HG02763 (cell line): ENCODE measurements around the gene RAB40B.
"Not testable (repeated sequence)": the region's sequence is repeated elsewhere in the genome, so short reads cannot be mapped to it uniquely, and the experiment has no call there.

Source experiments
- ATAC-seq: cut with Tn5 transposase; IDR thresholded peaks from one replicate; pipeline ENCODE4 v1.9.1; 2021; ENCODE audit warnings: mild to moderate bottlenecking, moderate library complexity; ENCODE audit not compliant: unreplicated experiment

The RAB40B gene

DNA sequence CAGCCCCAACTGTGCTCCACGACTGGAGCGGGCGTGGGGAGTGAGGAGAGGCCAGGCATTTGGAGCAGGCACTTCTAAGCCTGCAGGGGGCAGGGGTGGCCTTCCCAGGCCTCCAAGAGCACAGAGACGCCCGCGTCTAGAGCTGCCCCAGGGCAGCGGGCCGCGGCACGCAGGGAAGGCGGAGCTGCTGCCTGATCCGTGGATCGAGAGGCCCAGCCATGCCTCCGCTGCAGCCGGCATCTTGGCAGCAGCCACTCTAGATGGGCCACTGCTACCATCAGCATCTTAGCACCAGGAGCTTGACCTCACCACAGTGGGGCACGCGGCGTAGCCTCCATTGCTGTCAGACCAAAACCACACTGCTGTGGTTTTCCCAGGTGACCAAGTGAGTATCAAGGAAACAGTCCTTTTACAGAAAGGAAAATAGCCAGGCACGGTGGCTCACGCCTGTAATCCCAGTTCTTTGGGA, 29.8 kb downstream of the RAB40B start:
- ATAC-seq: no peak

DNA sequence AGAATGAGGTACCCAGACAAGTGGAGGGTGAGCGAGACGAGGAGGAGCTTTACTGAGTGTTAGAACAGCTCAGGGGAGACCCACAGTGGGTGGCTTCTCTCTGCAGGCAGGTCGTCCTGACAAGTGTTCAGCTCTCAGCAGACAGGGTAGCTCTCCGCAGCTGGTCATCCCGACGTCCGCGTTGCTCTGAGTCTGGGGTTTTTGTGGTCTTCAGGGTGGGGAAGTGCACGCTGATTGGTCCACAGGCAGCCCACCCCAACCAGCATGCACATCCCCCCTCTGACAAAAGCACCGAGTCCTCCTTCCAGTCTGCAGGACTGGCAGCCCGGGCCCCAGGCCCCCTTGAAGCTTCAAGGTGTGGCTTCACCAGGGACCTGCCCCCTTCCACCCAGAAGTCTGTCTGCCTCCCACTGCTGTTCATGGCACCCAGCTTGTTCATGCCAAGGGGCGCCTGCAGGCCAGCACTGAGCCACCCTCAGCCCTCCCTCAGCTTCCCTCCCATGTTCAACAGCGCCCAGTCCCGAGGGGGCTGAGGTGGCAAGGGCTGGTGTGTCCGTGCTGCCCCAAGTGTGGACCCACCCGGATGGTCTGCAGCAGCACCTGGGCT, 30.4 kb downstream of the RAB40B start:
- no peak for ATAC-seq

DNA sequence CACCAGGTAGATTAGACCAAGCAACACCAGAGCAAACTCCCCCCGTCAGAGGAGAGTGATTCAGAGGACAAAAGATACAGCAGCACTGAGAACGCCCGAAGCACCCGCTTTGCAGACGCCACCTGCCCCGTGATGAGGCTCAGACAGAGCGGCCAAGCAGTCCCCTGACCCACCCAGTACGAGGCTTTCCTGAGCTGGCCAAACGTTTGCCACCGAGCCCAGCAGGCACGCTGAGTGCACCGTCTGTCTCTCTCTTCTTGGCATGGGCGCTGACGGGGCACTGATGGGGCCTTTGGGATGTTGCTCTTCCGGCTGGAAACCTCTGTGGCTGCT, 30.9 kb downstream of the RAB40B start:
- no peak for ATAC-seq

DNA sequence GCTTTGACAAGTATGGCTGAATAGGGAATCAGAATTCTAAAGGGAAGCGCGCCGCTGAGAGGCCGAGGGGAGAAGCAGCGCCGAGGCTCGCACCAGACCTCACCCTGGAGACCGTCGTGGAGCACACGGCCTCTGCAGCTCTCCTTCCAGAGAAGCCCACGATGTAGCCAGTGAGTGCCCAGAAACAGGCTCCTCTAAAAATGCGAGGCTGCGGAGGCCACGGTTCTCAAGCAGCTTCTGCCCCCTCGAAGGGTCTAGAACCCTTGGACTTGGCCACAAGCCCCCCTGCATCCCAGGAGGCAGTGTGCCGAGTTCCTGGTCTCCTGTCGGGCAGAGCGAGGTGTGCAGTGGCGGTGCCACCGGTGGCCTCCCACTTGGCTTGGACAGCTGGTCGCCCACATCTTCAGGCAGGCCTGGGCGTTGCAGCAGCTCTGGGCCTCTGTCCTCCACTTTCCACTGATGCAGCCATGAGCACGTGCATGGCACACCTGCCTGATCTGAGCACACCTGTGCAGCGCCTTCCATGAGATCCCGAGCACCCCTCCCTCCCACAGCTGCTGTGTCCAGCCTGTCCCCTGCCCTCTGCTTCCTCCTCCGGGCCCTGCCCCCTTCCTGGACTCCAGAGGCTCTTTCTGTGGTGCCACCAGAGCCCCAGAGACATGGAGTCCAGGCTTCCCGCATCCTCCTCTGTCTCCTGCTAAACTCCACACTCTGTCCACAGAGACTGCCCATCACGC, 31.4 kb downstream of the RAB40B start:
- ATAC-seq: no peak

DNA sequence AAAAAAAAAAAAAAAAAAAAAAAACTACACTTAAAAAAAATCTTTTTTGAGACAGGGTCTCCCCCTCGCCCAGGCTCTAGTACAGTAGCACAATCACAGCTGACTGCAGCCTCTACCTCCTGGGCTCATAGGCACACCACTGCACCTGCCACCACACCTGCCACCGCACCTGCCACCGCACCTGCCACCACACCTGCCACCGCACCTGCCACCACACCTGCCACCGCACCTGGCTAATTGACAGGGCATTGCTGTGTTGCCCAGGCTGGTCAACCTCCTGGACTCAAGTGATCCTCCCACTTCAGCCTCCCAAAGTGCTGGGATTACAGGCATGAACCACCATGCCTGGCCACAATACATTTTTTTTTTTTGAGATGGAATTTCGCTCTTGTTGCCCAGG, 32.6 kb downstream of the RAB40B start:
- no peak for ATAC-seq

DNA sequence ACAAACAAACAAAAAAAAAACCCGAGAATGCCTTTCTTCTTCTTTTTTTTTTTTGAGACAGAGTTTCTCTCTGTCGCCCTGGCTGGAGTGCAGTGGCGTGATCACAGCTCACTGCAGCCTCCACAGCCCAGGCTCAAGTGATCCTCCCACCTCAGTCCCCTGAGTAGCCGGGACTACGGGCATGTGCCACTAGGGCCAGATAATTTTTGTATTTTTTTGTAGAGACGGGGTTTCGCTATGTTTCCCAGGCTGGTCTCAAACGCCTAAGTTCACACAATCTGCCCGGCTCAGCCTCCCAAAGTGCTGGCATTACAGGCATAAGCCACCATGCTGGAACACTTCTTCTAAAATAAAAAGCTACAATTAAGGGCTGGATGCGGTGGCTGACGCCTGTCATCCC, 33.3 kb downstream of the RAB40B start:
- no peak for ATAC-seq

DNA sequence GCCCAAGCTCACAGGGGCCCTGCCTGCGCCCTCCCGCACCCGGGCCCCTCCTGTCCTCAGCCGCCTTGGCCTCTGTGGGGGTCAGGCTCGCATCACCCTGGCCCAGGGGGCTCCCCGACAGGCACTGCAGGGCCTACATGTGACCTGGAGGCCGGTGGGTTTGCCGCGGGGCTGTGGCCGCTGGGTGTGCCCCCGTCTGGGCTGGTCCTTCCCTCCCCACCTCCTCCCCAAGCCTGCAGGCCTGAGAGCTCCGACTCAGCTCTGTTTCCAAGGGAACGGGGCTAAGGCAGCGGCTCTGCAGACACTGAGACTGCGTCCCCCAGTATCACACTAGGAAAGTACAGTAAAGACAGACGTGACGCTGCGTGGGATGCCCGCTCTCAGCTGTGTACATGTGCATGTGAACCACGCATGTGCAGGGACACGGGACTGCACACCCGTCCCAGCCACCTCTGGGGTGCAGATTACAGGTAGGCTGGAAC, 33.8 kb downstream of the RAB40B start:
- no peak for ATAC-seq

DNA sequence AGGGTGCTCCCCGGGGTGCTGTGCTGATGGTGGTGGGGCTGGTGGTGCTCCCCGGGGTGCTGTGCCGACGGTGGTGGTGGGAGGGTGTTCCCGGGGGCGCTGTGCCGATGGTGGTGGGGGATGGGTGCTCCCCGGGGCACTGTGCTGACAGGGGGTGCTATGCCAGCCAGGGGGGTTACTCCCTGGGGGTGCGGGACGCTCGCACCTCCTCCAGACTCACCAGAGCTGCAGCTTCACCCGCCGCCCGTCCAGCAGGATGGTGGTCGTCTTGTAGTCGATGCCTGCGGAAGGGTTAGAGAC, 34.3 kb downstream of the RAB40B start:
- no peak for ATAC-seq

DNA sequence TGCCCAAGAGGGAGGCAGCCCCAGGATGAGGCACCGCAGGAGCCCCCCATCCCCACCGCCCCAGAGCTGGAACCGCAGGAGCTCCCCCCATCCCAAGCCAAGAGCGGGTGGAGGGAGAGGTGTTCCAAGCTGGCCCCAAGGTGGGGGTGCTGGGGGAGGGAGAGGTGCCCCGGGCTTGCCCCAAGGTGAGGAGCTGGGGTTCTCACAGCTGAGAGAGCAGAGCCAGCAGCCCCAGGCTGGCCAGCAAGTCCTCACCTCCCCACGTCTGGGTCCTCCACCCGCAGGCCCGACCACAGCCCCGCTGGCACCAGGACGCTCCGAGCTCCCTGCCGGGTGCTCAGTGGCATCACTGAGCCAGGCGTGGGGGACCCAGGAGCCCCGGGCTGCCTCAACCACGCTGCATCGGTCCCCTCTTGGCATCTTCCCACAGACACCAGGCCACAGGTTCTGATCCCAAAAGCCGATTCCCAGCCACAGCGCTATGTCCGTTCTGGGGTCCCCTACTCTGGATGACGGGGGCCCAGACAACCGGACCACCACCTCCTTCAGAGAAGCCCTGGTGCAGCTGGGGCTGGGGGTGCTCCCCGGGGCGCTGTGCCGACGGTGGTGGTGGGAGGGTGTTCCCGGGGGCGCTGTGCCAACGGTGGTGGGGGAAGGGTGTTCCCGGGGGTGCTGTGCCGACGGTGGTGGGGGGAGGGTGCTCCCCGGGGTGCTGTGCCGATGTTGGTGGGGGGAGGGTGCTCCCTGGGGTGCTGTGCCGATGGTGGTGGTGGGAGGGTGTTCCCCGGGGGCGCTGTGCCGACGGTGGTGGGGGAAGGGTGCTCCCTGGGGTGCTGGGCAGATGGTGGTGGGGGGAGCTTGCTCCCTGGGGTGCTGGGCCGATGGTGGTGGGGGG, 34.9 kb downstream of the RAB40B start:
- ATAC-seq: no peak

DNA sequence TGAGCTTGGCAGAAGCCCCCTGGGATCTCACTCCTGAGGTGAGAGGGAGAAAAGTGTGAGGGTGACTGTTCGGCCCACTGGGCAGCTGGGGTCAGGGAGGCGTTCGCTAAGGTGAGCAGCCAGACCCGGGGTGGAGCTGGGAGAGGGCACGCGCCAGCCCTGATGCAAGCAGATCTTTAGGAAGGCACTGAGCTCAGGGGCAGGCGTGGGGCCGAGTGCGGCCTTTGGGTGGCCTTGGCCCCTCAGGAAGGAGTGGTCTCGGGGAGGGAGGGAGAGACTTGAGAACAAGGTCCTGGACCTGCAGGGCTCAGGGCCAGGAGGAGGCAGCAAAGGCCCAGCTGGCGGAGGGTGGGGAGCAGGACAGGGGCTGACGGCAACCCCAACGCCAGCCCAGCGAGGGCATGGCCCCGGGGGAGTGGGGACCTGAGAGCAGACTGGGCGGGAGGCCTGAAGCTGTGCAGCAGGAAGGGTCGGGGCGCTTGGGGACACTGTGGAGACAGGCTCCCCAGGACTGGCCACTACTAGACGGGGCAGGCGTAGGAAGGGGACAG, 35.7 kb downstream of the RAB40B start:
- ATAC-seq: no peak

DNA sequence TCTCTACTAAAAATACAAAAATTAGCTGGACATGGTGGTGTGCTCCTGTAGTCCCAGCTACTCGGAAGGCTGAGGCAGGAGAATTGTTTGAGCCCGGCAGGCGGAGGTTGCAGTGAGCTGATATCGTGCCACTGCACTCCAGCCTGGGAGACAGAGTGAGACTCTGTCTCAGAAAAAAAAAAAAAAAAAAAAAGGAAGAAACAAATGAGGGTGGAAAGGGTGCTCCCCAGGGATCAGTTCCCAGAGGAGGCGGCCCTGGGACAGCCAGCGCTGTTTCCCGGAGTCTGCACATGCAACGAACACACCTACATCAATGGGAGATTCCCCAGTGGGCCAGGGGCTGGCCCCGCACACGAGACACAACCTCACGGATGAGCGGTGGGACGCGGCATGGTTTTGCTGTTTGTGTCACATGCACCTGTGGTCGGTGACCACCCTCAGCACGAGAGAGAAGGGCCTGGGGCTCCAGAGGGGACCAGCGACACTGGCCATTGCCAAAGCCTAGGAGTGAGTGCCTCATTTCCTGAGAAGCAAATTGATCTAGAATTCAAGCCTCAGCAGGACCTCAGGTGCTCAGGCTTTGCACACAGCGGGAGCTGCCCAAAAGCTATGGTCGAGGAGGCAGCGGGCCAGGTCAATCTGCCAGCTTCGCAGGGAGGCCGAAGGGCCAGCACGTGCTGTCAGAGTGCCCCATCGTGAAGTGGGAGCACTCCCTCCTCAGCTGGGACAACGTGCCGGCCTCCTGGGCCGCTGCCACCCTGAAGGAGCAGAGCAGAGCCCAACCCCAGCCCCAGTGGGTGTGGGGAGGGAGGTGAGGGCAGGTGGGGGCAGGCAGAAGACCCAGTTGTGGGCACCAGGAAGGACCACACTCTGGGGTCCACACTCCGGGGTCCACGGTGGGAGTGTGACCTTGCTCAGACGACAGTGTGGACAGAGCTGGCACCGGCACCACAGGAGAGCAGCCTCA, 36.5 kb downstream of the RAB40B start:
- ATAC-seq: no peak

DNA sequence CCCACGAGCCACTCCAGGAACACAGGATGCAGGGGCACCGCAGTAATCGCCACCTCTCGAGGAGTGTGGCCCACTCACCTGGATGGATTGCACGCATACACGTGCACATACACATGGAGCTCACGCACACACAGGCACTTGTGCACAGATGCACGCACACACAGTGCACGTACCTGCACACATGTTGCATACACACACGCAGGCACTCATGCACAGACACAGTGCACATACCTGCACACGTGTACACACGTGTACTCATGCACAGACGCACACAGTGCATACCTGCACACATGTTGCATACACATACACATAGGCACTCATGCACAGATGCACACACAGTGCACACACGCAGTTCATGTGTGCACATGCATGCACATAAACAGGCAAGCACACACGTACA, 38.6 kb downstream of the RAB40B start:
- no peak for ATAC-seq

DNA sequence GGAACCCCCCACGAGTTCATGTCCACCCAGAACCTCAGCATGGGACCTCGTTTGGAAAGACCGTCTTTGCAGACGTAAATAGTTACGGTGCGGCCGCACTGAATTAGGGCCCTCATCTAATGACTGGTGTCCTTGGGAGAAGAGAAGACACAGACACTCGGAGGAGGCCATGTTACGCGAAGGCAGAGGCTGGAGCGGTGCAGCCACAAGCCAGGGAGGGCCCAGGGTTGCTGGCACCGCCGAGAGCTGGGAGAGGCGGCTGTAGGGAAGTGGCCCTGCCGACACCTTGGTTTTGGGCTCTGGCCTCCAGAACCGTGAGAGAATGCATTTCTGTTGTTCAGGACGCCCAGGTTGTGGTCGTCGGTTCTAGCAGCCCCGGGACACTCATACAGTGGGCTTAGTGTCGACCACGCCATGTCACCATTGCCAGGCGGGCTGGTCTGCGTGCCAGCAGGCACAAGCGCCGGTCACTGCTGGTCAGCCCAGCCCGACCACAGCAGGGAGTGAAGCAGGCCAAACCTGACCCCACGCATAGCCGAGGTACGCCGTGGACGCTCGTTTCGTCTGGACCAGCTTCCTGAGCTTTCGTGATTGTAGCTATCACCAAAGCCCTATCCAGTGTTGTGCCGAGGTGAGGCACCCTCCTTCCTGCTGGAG, 39.6 kb downstream of the RAB40B start:
- ATAC-seq: no peak

DNA sequence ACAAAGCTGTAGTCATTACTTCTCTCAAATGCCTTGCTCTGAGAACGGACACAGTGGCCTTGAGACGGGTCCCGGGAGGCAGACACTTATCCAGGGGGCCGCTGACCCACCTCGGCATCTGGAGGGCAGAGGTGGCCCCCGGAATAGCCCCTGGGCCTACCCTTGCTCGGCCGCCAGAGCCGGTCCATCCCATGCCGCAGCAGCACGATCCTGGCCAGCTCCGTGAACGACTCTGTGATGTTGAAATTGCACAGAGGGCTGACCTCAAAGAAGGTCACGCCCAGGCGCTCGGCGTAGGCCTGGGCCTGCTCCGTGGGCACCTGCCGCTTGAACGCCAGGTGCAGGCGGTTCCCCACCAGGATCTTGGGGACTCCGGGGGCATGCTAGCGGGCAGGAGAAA, 40.2 kb downstream of the RAB40B start:
- no peak for ATAC-seq

DNA sequence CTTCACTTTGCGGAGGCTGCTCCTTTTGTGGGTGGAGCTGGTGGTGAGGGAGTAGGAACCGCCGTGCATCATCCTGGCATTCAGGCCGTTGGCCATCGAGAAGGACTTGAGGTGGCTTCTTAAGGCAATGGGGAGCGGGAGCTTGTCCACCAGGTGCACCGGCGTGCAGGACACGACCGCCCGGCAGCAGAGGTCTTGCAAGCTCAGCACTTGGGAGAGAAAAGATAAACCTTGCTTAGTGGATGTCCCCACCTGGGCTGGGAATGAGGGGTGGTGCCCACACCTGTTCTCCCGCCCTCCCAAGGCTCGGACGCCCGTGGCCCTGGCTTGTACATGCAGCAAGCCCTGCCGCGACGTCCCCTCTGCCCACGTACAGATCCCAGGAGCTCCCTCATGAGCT, 40.6 kb downstream of the RAB40B start:
- ATAC-seq: no peak

DNA sequence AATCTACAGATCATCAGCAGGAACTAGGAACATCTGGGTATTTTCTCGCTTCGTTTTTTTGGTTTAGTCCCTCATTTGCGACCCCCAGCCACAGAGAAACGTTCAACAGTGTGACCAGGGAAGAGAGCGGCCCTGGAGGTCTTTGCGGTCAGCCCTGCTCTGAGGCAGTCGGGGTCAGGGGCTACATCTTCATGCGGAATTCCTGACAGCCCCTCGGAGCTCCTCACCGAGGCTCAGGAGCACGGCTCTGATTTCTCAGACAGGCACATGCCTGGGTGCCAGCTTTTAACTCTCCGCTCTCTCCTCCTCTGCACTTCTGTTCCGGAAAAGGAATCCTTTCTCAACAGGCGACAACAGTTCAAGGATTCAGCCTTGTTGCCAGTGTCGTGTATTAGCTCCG, 42.2 kb downstream of the RAB40B start:
- ATAC-seq: no peak

DNA sequence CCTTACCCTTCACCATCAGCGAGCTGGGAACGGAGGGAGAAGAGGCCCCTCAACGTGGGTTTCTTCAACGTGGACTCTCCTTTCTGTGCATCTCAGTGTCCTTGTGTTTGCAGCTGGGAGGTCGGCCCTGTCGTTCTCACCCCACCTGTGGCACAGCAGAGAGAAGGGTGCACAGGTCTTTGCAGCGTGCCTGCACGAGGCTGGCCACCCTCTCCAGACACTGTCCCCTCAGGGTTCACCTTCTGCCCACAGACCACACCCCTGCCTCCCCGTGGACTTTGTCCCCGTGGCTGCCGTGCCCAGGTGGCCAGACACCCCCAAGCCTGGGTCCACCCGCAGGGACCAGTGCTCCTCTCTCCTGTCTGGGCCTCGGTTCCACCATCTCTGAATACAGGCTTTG, 43.0 kb downstream of the RAB40B start:
- ATAC-seq: no peak

DNA sequence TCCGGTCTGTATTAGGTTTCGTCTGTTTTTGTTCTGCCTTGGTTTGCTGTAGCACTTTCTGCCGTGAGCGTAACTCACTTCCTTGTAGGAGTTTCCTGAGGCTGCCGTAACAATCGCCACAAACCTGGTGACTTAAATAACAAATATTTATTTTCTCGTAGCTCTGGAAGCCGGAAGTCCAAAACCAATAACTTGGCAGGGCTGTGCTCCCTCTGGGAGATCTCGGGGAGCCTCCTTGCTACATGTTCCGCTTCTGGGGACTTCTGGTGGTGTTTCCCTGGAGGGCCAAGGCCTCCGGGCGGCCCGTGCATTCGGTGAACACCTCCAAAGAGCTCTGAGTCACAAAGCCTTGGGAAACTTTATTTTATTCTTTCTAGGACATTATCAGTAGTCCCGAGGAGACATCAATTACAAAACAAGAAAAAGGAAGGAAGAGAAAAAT, 43.4 kb downstream of the RAB40B start:
- no peak for ATAC-seq

DNA sequence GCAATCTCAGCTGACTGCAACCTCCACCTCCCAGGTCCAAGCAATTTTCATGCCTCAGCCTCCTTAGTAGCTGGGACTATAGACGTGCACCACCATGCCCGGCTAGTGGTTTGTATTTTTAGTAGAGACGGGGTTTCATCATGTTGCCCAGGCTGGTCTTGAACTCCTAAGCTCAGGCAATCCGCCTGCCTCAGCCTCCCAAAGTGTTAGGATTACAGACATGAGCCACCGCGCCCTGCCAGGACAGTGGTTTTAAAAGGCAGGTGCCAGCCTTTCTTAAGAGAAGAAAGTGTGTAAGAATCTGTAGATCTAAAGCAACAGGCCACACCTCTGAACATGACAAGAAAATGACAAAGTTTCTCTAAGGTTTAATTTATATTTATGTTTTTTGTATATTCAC, 43.9 kb downstream of the RAB40B start:
- not testable (repeated sequence) for ATAC-seq
